GM10266 (cell line): ENCODE data around the gene MALL.

Experiments used
- DNase-seq: peaks from one replicate; pipeline ENCODE4 v3.0.0; 2012; ENCODE audit errors: extremely low spot score
- TF ChIP-seq, protein P1 (sequence below): IDR thresholded peaks from 2 replicates; pipeline ENCODE4 v1.5.1; 2012; ENCODE audit warnings: mild to moderate bottlenecking, low read depth; ENCODE audit not compliant: control insufficient read depth, insufficient read depth; ENCODE audit errors: missing control alignments

Gene MALL

GRCh38 chr2:110146183-110146944 lies 30.7 kb upstream of the MALL start:
- DNase-seq: no peak
- TF ChIP-seq, protein P1, sequence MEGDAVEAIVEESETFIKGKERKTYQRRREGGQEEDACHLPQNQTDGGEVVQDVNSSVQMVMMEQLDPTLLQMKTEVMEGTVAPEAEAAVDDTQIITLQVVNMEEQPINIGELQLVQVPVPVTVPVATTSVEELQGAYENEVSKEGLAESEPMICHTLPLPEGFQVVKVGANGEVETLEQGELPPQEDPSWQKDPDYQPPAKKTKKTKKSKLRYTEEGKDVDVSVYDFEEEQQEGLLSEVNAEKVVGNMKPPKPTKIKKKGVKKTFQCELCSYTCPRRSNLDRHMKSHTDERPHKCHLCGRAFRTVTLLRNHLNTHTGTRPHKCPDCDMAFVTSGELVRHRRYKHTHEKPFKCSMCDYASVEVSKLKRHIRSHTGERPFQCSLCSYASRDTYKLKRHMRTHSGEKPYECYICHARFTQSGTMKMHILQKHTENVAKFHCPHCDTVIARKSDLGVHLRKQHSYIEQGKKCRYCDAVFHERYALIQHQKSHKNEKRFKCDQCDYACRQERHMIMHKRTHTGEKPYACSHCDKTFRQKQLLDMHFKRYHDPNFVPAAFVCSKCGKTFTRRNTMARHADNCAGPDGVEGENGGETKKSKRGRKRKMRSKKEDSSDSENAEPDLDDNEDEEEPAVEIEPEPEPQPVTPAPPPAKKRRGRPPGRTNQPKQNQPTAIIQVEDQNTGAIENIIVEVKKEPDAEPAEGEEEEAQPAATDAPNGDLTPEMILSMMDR: no peak

DNA sequence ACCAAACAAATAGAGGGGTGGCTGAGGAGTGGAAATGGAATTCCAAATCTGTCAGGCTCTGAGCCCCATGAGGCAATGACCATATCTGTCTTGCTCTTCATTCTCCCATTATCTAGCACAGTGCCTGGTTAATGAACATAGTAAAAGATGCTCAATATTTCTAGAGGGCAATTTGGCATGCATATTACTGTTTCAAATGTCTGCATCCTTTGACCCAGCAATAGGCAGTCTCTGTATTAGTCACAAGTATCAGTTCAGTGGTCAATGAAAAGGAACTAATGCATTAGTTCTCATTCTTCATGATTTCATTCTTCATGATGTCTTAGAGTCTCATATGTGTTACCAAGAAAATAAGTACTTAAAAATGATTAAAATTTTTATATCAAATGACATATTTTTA lies 28.4 kb upstream of the MALL start:
- TF ChIP-seq, protein P1: no peak
- DNase-seq: no peak

GRCh38 chr2:110140401-110140800 lies 24.8 kb upstream of the MALL start:
- DNase-seq: no peak
- TF ChIP-seq, protein P1: no peak

DNA sequence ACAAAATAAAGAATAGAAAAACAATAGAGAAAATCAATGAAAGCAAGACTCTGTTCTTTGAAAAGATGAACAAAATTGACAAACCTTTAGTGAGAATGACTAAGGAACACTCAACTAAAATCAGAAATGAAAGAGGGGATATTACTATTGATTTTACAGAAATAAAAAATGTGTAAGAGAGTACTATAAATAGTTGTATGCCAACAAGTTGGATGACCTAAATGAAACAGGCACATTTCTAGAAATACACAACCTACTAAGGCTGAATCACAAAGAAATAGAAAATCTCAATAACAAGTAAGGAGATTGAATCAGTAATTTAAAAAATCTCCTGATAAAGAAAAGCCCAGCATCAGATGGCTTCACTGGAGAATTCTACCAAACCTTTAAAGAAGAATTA lies 18.4 kb upstream of the MALL start:
- DNase-seq: no peak
- TF ChIP-seq, protein P1: no peak

GRCh38 chr2:110131166-110131565 lies 15.5 kb upstream of the MALL start:
- DNase-seq: no peak

GRCh38 chr2:110130757-110131156 lies 15.1 kb upstream of the MALL start:
- TF ChIP-seq, protein P1: no peak
- DNase-seq: no peak

More at GRCh38 chr2:110131166-110131565, 15.5 kb upstream of the MALL start:
- TF ChIP-seq, protein P1: no peak

DNA sequence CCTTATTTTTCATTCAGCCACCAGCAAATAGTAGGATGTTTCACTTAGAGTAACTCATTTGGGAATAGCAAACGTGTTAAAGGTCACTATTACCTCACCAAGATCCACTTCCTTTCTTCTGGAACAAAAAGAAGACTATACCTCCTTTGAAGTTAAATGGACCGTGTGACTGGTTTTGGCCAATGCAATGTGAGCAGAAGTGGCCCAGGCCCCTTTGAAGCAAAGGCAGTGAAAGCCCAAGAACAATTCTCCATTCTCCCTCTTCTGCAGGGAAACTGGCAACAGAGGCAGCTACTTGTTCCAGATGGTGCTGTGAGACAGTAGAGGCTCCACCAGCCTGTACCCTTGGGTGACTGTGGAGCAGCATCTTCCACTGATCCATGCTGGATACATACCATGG lies 11.3 kb upstream of the MALL start:
- no peak for DNase-seq
- TF ChIP-seq, protein P1: no peak
